ENCODE results near the gene NOP53. TPM values are rescaled to one million over a fixed set of nuclear protein-coding genes. Genes with fewer than 3 reads are reported as not detected.

Gene NOP53
- total and polyA plus RNA-seq, 2 of the 8 experiments (the other 6 are each of a cell fraction or from before 2014, with no cell fraction given), result 107 to 245 TPM

DNA sequence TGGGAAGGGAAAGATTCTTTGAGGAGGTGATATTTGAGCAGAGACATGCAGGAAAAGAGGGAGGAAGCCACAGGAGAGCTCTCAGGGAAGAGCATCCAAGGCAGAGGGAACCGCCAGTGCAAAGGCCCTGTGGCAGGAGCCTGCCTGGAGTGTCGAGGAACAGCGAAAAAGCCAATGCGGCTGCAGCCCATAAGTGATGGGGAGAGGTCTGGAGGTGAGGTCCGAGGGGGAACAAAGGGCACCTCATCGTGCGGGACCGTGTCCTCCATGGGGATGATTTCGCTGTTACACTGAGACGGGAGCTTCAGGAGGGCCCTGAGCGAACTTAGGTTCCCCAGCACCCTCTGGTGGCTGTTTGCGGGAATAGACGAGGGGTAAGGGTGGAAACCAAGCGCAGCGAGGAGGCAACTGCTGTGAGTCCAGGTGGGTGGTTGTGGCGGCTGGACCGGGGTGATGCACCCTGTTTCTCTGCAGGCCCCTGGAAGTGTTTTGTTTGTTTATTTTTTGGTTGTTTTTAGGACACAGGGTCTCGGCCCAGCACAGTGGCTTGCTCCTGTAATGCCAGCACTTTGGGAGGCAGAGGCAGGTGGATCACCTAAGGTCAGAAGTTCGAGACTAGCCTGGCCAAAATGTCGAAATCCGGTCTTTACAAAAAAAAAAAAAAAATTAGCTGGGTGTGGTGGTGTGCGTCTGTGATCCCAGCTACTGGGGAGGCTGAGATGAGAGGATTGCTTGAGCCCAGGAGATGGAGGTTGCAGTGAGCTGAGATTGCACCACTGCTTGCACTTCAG lies 38.0 kb upstream of the NOP53 start (continued):
- TF ChIP-seq CHD7 (IDR thresholded peaks at IDR 0.05; ENCODE audit: insufficient replicate concordance, low read length) (no peak), SP4 (IDR thresholded peaks at IDR 0.05; ENCODE audit: low read length) (0 out of 2 replicates have a peak, but pooled peaks have one; percentile 29), RXRA (IDR thresholded peaks at IDR 0.05; ENCODE audit: insufficient read depth, low read depth, low read length) (no peak), RBBP5 (IDR thresholded peaks at IDR 0.05; ENCODE audit: borderline replicate concordance, low read depth, low read length) (no peak), CBX5 (IDR thresholded peaks at IDR 0.05; ENCODE audit: low read depth, low read length) (no peak), GTF2F1 (IDR thresholded peaks at IDR 0.05; ENCODE audit: borderline replicate concordance, low read depth, low read length) (no peak)
- TF ChIP-seq, protein P1, sequence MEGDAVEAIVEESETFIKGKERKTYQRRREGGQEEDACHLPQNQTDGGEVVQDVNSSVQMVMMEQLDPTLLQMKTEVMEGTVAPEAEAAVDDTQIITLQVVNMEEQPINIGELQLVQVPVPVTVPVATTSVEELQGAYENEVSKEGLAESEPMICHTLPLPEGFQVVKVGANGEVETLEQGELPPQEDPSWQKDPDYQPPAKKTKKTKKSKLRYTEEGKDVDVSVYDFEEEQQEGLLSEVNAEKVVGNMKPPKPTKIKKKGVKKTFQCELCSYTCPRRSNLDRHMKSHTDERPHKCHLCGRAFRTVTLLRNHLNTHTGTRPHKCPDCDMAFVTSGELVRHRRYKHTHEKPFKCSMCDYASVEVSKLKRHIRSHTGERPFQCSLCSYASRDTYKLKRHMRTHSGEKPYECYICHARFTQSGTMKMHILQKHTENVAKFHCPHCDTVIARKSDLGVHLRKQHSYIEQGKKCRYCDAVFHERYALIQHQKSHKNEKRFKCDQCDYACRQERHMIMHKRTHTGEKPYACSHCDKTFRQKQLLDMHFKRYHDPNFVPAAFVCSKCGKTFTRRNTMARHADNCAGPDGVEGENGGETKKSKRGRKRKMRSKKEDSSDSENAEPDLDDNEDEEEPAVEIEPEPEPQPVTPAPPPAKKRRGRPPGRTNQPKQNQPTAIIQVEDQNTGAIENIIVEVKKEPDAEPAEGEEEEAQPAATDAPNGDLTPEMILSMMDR (IDR thresholded peaks at IDR 0.05; ENCODE audit: control extremely low read depth in 1 of 3, insufficient read depth in 1 of 3, low read depth in 1 of 3, low read length in 3 of 3), result peak; percentile 91 to 93 (median 92)
